Measurements from ENCODE around the gene KCNC3. TPM values are rescaled to one million over a fixed set of nuclear protein-coding genes. Genes with fewer than 3 reads are reported as not detected.

The KCNC3 gene
- total and polyA plus RNA-seq, 2 experiments from 2014 or later = 1.3 to 3.4 TPM

DNA sequence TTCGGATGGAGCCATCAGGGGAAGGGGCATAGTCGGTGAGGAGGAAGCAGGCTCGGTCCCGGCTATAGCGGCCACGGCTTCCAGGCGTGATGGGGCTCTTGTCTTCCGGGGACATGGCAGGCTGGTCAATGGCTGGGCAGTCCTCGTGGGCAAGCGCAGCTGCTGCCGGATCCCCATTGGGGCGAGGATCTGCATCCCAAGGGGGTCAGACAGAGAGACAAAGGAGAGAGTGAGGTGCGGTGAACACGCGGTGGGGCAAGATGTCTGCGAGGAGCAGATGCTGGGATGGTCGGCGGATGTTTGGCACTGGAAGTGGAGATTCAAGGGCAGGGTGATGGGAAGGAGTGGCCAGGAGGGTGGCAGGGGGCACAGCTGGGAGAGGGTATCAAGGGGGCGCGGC, 8.6 kb downstream of the KCNC3 start:
- no peak for DNase-seq (ENCODE audit: low spot score)
- Histone ChIP-seq H3K36me3 (ENCODE audit: insufficient read depth) (no peaks in the 10 kb centered on the region; the same call in 1 of the 2 replicates), H3K4me3 (no peak overlapping the region), H3K4me2 (no peak overlapping the region), H3K4me1 (ENCODE audit: insufficient read depth) (peaks cover 8% of the 10 kb centered on the region), H3K27ac (ENCODE audit: low read depth) (no peak overlapping the region), H3K79me2 (replicated peaks; ENCODE audit: insufficient read depth) (no peaks in the 10 kb centered on the region; the same call in 1 of the 2 replicates), H2AFZ (no peak overlapping the region), H3K9me2 (ENCODE audit: insufficient read depth) (no peaks in the 10 kb centered on the region), H3F3A (replicated peaks; ENCODE audit: low read depth) (peaks cover 7% of the 10 kb centered on the region; the same call in 1 of the 2 replicates), H3K27me3 (ENCODE audit: insufficient read depth) (no peaks in the 10 kb centered on the region), H4K20me1 (replicated peaks; ENCODE audit: insufficient read depth) (0 out of 2 replicates have a peak, but pooled peaks cover 4% of the 10 kb centered on the region)
- no peak for ATAC-seq
- H3K36me3 Mint-ChIP-seq (ENCODE audit: low read depth) = peaks cover 50% of the 10 kb centered on the region
- peaks cover 88% of the 10 kb centered on the region for H3K9me3 Mint-ChIP-seq
- H3K27me3 Mint-ChIP-seq (ENCODE audit: insufficient read depth, low read depth, poor library complexity) = peaks cover 15% of the 10 kb centered on the region
- H3K27ac Mint-ChIP-seq = no peak overlapping the region
- no peak overlapping the region for H3K4me3 Mint-ChIP-seq
- TF ChIP-seq CREB1 (CRISPR knock-in tag; IDR thresholded peaks at IDR 0.05; ENCODE audit: low read depth) (no peak), POLR2AphosphoS5 (IDR thresholded peaks at IDR 0.05; ENCODE audit: low read depth) (no peak), EZH2phosphoT487 (IDR thresholded peaks at IDR 0.05; ENCODE audit: unreplicated experiment) (no peak), JUNB (IDR thresholded peaks at IDR 0.05; ENCODE audit: unreplicated experiment) (no peak), NANOG (IDR thresholded peaks at IDR 0.05; ENCODE audit: borderline replicate concordance) (no peak), ZNF114 (CRISPR knock-in tag; IDR thresholded peaks at IDR 0.05) (no peak), STAT1 (IDR thresholded peaks at IDR 0.05; ENCODE audit: unreplicated experiment) (no peak), EZH2 (IDR thresholded peaks at IDR 0.05; ENCODE audit: low read depth, unreplicated experiment) (no peak), ZNF462 (CRISPR knock-in tag; IDR thresholded peaks at IDR 0.05) (no peak), ZNF331 (CRISPR knock-in tag; IDR thresholded peaks at IDR 0.05; ENCODE audit: low read depth) (no peak)
- TF ChIP-seq, protein P1, sequence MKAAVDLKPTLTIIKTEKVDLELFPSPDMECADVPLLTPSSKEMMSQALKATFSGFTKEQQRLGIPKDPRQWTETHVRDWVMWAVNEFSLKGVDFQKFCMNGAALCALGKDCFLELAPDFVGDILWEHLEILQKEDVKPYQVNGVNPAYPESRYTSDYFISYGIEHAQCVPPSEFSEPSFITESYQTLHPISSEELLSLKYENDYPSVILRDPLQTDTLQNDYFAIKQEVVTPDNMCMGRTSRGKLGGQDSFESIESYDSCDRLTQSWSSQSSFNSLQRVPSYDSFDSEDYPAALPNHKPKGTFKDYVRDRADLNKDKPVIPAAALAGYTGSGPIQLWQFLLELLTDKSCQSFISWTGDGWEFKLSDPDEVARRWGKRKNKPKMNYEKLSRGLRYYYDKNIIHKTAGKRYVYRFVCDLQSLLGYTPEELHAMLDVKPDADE (IDR thresholded peaks at IDR 0.05) = no peak
- TF ChIP-seq, protein P2, sequence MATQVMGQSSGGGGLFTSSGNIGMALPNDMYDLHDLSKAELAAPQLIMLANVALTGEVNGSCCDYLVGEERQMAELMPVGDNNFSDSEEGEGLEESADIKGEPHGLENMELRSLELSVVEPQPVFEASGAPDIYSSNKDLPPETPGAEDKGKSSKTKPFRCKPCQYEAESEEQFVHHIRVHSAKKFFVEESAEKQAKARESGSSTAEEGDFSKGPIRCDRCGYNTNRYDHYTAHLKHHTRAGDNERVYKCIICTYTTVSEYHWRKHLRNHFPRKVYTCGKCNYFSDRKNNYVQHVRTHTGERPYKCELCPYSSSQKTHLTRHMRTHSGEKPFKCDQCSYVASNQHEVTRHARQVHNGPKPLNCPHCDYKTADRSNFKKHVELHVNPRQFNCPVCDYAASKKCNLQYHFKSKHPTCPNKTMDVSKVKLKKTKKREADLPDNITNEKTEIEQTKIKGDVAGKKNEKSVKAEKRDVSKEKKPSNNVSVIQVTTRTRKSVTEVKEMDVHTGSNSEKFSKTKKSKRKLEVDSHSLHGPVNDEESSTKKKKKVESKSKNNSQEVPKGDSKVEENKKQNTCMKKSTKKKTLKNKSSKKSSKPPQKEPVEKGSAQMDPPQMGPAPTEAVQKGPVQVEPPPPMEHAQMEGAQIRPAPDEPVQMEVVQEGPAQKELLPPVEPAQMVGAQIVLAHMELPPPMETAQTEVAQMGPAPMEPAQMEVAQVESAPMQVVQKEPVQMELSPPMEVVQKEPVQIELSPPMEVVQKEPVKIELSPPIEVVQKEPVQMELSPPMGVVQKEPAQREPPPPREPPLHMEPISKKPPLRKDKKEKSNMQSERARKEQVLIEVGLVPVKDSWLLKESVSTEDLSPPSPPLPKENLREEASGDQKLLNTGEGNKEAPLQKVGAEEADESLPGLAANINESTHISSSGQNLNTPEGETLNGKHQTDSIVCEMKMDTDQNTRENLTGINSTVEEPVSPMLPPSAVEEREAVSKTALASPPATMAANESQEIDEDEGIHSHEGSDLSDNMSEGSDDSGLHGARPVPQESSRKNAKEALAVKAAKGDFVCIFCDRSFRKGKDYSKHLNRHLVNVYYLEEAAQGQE (IDR thresholded peaks at IDR 0.05; ENCODE audit: unreplicated experiment) = no peak
- TF ChIP-seq, protein P3, sequence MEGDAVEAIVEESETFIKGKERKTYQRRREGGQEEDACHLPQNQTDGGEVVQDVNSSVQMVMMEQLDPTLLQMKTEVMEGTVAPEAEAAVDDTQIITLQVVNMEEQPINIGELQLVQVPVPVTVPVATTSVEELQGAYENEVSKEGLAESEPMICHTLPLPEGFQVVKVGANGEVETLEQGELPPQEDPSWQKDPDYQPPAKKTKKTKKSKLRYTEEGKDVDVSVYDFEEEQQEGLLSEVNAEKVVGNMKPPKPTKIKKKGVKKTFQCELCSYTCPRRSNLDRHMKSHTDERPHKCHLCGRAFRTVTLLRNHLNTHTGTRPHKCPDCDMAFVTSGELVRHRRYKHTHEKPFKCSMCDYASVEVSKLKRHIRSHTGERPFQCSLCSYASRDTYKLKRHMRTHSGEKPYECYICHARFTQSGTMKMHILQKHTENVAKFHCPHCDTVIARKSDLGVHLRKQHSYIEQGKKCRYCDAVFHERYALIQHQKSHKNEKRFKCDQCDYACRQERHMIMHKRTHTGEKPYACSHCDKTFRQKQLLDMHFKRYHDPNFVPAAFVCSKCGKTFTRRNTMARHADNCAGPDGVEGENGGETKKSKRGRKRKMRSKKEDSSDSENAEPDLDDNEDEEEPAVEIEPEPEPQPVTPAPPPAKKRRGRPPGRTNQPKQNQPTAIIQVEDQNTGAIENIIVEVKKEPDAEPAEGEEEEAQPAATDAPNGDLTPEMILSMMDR (conservative IDR thresholded peaks at IDR 0.05; ENCODE audit: low read depth in 2 of 2) = no peak
- H3K4me1 Mint-ChIP-seq = no peaks in the 10 kb centered on the region
